ENCODE results near the gene PABPN1L. TPM values are rescaled to one million over a fixed set of nuclear protein-coding genes. Genes with fewer than 3 reads are reported as not detected.

PABPN1L gene
- total and polyA plus RNA-seq, 10 of the 15 experiments (the other 5 are each of a cell fraction or from before 2014, with no cell fraction given), result not detected

DNA sequence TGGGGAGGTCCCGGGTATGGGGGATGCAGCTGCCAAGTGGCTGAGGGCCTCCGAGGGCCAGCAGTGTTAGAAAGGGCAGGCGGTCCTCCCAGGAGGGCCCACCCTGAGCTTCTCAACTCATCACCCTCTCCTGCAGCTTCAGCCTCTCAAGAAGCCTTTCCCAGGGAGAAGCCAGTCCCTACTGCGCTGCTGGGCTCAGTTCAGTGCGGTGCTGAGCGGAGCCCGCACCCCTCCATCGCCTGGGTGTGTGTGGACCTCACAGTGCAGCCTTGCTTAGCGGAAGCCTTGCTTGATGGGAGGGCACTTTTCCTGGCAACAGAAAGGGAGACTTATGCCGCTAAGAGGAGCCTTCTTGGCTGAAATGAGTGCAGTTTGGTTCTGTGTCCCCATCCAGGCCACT is 51.2 kb downstream of the PABPN1L start:
- no TSS peak for BruUV-seq (replicated peaks)
- peaks cover 15% of the 10 kb centered on the region for H3K79me2 ChIP-seq (ENCODE audit: control insufficient read depth, insufficient read depth, low read length)
- H3K9me3 ChIP-seq (replicated peaks; ENCODE audit: control insufficient read depth, insufficient read depth, low read length), result no peaks in the 10 kb centered on the region
- FAIRE-seq, result no peak
- no peak for ATAC-seq
- 68% methylated on average over 10 of the region's 10 CpGs for WGBS (ENCODE audit: insufficient coverage, insufficient replicate concordance, low lambda C conversion rate, missing lambda C conversion rate)
- H4K20me1 ChIP-seq (ENCODE audit: control insufficient read depth, insufficient read depth), result no peaks in the 10 kb centered on the region
- in situ Hi-C loops (cut with MboI), result no loop called here
- ChIA-PET SMC1A (ENCODE audit: uncharacterized antibody, unreplicated experiment) (interaction anchor here (0.8 to 1.3 kb wide), 3 partner anchors 333 to 401 kb away, joined by 3 read pairs; no protein-coding TSS in a partner anchor), CTCF (interaction anchor here (0.6 to 2.1 kb wide), 8 partner anchors 11 to 426 kb away, joined by 3 to 5 read pairs (median 4); no protein-coding TSS in a partner anchor), POLR2A (interaction anchor here (0.9 kb wide), 1 partner anchor 45 kb away, joined by 3 read pairs; no protein-coding TSS in a partner anchor), RAD21 (ENCODE audit: unreplicated experiment) (no interaction called here)
- no peak for DNase-seq (ENCODE audit: low read depth, low spot score)
- no peak overlapping the region for H2AFZ ChIP-seq (ENCODE audit: control insufficient read depth, low read depth, low read length)
- no peaks in the 10 kb centered on the region; a peak in 2 of 4 replicates for H3K36me3 ChIP-seq (ENCODE audit: control insufficient read depth in 2 of 2, insufficient read depth in 2 of 2, low read length in 1 of 2)
- H3K4me1 ChIP-seq (ENCODE audit: control insufficient read depth, insufficient read depth, low read length), result peaks cover 10% of the 10 kb centered on the region
- no peaks in the 10 kb centered on the region for H3K27me3 ChIP-seq (replicated peaks in 1 of 2; ENCODE audit: control insufficient read depth in 2 of 2, insufficient read depth in 2 of 2, low read length in 1 of 2)
- no peak overlapping the region for H3K9ac ChIP-seq (ENCODE audit: control insufficient read depth, insufficient read depth, low read length)
- intact Hi-C loops (cut with micrococcal nuclease; ENCODE audit: unreplicated experiment), result no loop called here
- H3K4me2 ChIP-seq (ENCODE audit: control insufficient read depth, insufficient read depth), result no peak overlapping the region
- H3K4me3 ChIP-seq, result no peak overlapping the region
- H3K27ac ChIP-seq (ENCODE audit: control insufficient read depth, insufficient read depth), result no peak overlapping the region
- TF ChIP-seq, protein P1, sequence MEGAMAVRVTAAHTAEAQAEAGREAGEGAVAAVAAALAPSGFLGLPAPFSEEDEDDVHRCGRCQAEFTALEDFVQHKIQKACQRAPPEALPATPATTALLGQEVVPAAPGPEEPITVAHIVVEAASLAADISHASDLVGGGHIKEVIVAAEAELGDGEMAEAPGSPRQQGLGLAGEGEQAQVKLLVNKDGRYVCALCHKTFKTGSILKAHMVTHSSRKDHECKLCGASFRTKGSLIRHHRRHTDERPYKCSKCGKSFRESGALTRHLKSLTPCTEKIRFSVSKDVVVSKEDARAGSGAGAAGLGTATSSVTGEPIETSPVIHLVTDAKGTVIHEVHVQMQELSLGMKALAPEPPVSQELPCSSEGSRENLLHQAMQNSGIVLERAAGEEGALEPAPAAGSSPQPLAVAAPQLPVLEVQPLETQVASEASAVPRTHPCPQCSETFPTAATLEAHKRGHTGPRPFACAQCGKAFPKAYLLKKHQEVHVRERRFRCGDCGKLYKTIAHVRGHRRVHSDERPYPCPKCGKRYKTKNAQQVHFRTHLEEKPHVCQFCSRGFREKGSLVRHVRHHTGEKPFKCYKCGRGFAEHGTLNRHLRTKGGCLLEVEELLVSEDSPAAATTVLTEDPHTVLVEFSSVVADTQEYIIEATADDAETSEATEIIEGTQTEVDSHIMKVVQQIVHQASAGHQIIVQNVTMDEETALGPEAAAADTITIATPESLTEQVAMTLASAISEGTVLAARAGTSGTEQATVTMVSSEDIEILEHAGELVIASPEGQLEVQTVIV (IDR thresholded peaks at IDR 0.05; ENCODE audit: borderline replicate concordance, partially characterized antibody), result no peak
- no peak for TF ChIP-seq CBX3 (IDR thresholded peaks at IDR 0.05; ENCODE audit: borderline replicate concordance, low read depth)
- no peak for TF ChIP-seq SMARCA5 (IDR thresholded peaks at IDR 0.05)
- no peak for TF ChIP-seq NFIC (IDR thresholded peaks at IDR 0.05; ENCODE audit: low read depth, low read length)
- TF ChIP-seq, protein P2, sequence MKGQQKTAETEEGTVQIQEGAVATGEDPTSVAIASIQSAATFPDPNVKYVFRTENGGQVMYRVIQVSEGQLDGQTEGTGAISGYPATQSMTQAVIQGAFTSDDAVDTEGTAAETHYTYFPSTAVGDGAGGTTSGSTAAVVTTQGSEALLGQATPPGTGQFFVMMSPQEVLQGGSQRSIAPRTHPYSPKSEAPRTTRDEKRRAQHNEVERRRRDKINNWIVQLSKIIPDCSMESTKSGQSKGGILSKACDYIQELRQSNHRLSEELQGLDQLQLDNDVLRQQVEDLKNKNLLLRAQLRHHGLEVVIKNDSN (IDR thresholded peaks at IDR 0.05; ENCODE audit: borderline replicate concordance, extremely low read length, insufficient read depth, low read depth, low read length), result no peak
- TF ChIP-seq, protein P3, sequence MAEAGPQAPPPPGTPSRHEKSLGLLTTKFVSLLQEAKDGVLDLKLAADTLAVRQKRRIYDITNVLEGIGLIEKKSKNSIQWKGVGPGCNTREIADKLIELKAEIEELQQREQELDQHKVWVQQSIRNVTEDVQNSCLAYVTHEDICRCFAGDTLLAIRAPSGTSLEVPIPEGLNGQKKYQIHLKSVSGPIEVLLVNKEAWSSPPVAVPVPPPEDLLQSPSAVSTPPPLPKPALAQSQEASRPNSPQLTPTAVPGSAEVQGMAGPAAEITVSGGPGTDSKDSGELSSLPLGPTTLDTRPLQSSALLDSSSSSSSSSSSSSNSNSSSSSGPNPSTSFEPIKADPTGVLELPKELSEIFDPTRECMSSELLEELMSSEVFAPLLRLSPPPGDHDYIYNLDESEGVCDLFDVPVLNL (IDR thresholded peaks at IDR 0.05; ENCODE audit: low read depth, low read length), result no peak
- no peak for TF ChIP-seq SRF (IDR thresholded peaks at IDR 0.05; ENCODE audit: low read depth in 2 of 2, low read length in 2 of 2)
- no peak for TF ChIP-seq ATF2 (IDR thresholded peaks at IDR 0.05; ENCODE audit: low read length)
- no peak for TF ChIP-seq SPI1 (IDR thresholded peaks at IDR 0.05; ENCODE audit: borderline replicate concordance, insufficient read depth, low read depth, low read length)
- no peak for TF ChIP-seq NFYA (IDR thresholded peaks at IDR 0.05; ENCODE audit: borderline replicate concordance, low read depth, low read length)
- no peak for TF ChIP-seq BMI1 (IDR thresholded peaks at IDR 0.05; ENCODE audit: borderline replicate concordance)
- no peak for TF ChIP-seq BCLAF1 (IDR thresholded peaks at IDR 0.05)
